HepG2 (cell line): ENCODE measurements around the gene KAT6B. TPM values are rescaled to one million over a fixed set of nuclear protein-coding genes. Genes with fewer than 3 reads are reported as not detected.

Experiments used
- EEA1 ChIP-seq: sonication (generic); formaldehyde crosslinking; IDR thresholded peaks from 2 replicates; pipeline ENCODE4 v1.5.1; 2020; ENCODE audit warnings: mild to moderate bottlenecking, missing genetic modification reagents, borderline replicate concordance
- FOXJ3 ChIP-seq: sonication (generic); formaldehyde crosslinking; IDR thresholded peaks from 2 replicates; pipeline ENCODE4 v1.4.0; 2020; ENCODE audit warnings: missing genetic modification reagents, mild to moderate bottlenecking, borderline replicate concordance
- GATA4 ChIP-seq: sonication (generic); IDR thresholded peaks from 2 replicates; pipeline ENCODE4 v1.6.1; 2016; ENCODE audit warnings: antibody characterized with exemption, low read depth, borderline replicate concordance
- HNF4A ChIP-seq: sonication (generic); formaldehyde crosslinking; IDR thresholded peaks from 2 replicates; pipeline ENCODE4 v1.4.0; 2020; ENCODE audit warnings: missing genetic modification reagents
- HOXA3 ChIP-seq: sonication (generic); formaldehyde crosslinking; IDR thresholded peaks from 2 replicates; pipeline ENCODE4 v1.5.0; 2020; ENCODE audit warnings: missing genetic modification reagents
- HOXA7 ChIP-seq: sonication (generic); formaldehyde crosslinking; IDR thresholded peaks from 2 replicates; pipeline ENCODE4 v1.8.1; 2022; ENCODE audit warnings: mild to moderate bottlenecking, missing genetic modification reagents, moderate library complexity
- JUN ChIP-seq: sonication (generic); formaldehyde crosslinking; IDR thresholded peaks from 2 replicates; pipeline ENCODE4 v1.4.0; 2020; ENCODE audit warnings: mild to moderate bottlenecking, missing genetic modification reagents
- JUND ChIP-seq: sonication (generic); formaldehyde crosslinking; IDR thresholded peaks from 2 replicates; pipeline ENCODE4 v1.8.0; 2022; ENCODE audit warnings: mild to moderate bottlenecking, missing genetic modification reagents
- MIXL1 ChIP-seq: IDR thresholded peaks from 2 replicates; pipeline ENCODE4 v1.6.1; 2016
- NFYB ChIP-seq: sonication (generic); formaldehyde crosslinking; IDR thresholded peaks from 2 replicates; pipeline ENCODE4 v1.4.0; 2020; ENCODE audit warnings: missing genetic modification reagents
- ONECUT2 ChIP-seq: sonication (generic); formaldehyde crosslinking; IDR thresholded peaks from 2 replicates; pipeline ENCODE4 v1.4.0; 2020; ENCODE audit warnings: missing genetic modification reagents
- PHF21A ChIP-seq: sonication (generic); formaldehyde crosslinking; IDR thresholded peaks from 2 replicates; pipeline ENCODE4 v1.5.0; 2020; ENCODE audit warnings: mild to moderate bottlenecking, missing genetic modification reagents
- RBM22 ChIP-seq: fragments of 200-400 bp; formaldehyde crosslinking; optimal IDR thresholded peaks from 2 replicates; pipeline ENCODE3; 2017; ENCODE audit warnings: mild to moderate bottlenecking, low read length, moderate library complexity
- SUZ12 ChIP-seq: fragments of 150-350 bp; IDR thresholded peaks from 2 replicates; pipeline ENCODE4 v1.6.1; 2014; ENCODE audit warnings: low read depth, low read length
- TCF7L2 ChIP-seq: IDR thresholded peaks from 2 replicates; pipeline ENCODE4 v1.6.1; 2011; ENCODE audit warnings: mild to moderate bottlenecking, low read depth, low read length, moderate library complexity
- ZFP36 ChIP-seq: fragments of 150-350 bp; IDR thresholded peaks from 2 replicates; pipeline ENCODE4 v1.6.1; 2018; ENCODE audit warnings: borderline replicate concordance, low read length, low read depth; ENCODE audit not compliant: partially characterized antibody
- ZNF3 ChIP-seq: IDR thresholded peaks from 2 replicates; pipeline ENCODE4 v1.7.0; 2017; ENCODE audit warnings: inconsistent platforms
- ZNF703 ChIP-seq: sonication (generic); formaldehyde crosslinking; IDR thresholded peaks from 2 replicates; pipeline ENCODE4 v1.5.1; 2020; ENCODE audit warnings: missing genetic modification reagents, mild to moderate bottlenecking, moderate library complexity, borderline replicate concordance
- ZNF746 ChIP-seq: sonication (generic); formaldehyde crosslinking; IDR thresholded peaks from 2 replicates; pipeline ENCODE4 v1.8.0; 2022; ENCODE audit warnings: mild to moderate bottlenecking, missing genetic modification reagents
- ZNF776 ChIP-seq: sonication (generic); formaldehyde crosslinking; IDR thresholded peaks from 2 replicates; pipeline ENCODE4 v1.4.0; 2020; ENCODE audit warnings: mild to moderate bottlenecking, missing genetic modification reagents
- polyA plus RNA-seq, 8 experiments: library from polyadenylated mRNA; depleted of rRNA in 3 of 8; stranded (reverse) in 7 of 8; unstranded in 1 of 8; fragments of >200 nt; fragmentation: Illumina TruSeq in 4 of 8; extraction: Trizol in 4 of 8; gene quantifications; 2 replicates each; pipeline versions ENCODE4 v1.2.1 to v1.2.3, GENCODE V29; 2011 to 2016; ENCODE audit warnings: low read depth in 4 of 8, missing spikeins in 1 of 8, mixed read lengths in 1 of 8; ENCODE audit not compliant: insufficient read depth in 1 of 8
- total RNA-seq, 5 experiments: library from RNA; depleted of rRNA; stranded (reverse); fragments of >200 nt; fragmentation: Illumina TruSeq; extraction: Trizol; gene quantifications; 2 replicates each; pipeline ENCODE4 v1.2.3, GENCODE V29; 2016; ENCODE audit warnings: low read depth in 1 of 5
- TF ChIP-seq, protein P1 (sequence below): sonication (generic); formaldehyde crosslinking; IDR thresholded peaks from 2 replicates; pipeline ENCODE4 v1.8.0; 2022; ENCODE audit warnings: mild to moderate bottlenecking, missing genetic modification reagents; ENCODE audit not compliant: insufficient replicate concordance
- TF ChIP-seq, protein P2 (sequence below): sonication (generic); formaldehyde crosslinking; IDR thresholded peaks from 2 replicates; pipeline ENCODE4 v1.4.0; 2020; ENCODE audit warnings: mild to moderate bottlenecking, low read depth, missing genetic modification reagents
- TF ChIP-seq, protein P3 (sequence below): sonication (generic); formaldehyde crosslinking; conservative IDR thresholded peaks from 2 replicates; pipeline ENCODE4 v1.4.0; 2020; ENCODE audit warnings: mild to moderate bottlenecking, missing genetic modification reagents, moderate library complexity

The KAT6B gene
- total and polyA plus RNA-seq, 2 of the 13 experiments (the other 11 are each of a cell fraction or from before 2014, with no cell fraction given) = 3.0 to 9.5 TPM

DNA sequence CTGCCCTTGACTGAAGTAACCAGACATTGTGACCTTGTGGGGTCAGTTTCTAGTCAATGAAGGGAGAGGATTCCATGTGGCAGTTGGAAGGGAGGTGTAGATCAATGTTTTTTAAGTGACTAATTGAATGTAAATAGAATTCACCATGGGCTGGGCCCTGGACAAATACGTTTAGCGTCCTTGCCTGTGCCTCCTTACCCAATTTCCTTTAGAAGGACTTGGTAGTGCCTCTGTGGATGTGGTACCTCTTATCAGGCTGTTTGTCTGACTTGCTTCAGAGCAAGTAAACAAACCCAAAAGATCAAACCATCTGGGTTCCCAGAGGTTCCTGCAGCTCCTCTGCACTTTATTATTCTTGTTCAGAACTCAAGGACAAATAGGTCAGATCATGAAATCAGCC lies 4.3 kb upstream of the KAT6B start (continued):
- TF ChIP-seq, protein P1, sequence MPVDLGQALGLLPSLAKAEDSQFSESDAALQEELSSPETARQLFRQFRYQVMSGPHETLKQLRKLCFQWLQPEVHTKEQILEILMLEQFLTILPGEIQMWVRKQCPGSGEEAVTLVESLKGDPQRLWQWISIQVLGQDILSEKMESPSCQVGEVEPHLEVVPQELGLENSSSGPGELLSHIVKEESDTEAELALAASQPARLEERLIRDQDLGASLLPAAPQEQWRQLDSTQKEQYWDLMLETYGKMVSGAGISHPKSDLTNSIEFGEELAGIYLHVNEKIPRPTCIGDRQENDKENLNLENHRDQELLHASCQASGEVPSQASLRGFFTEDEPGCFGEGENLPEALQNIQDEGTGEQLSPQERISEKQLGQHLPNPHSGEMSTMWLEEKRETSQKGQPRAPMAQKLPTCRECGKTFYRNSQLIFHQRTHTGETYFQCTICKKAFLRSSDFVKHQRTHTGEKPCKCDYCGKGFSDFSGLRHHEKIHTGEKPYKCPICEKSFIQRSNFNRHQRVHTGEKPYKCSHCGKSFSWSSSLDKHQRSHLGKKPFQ (CRISPR knock-in tag) = no peak
- peak; percentile 72; the same call in 1 of the 2 replicates for TF ChIP-seq ZNF3 (CRISPR knock-in tag)
- TF ChIP-seq HOXA3 (CRISPR knock-in tag) = peak; percentile 66
- no peak for TF ChIP-seq NFYB (CRISPR knock-in tag)
- TF ChIP-seq ZNF776 (CRISPR knock-in tag) = no peak
- no peak for TF ChIP-seq HOXA7 (CRISPR knock-in tag)
- no peak for TF ChIP-seq RBM22
- TF ChIP-seq, protein P2, sequence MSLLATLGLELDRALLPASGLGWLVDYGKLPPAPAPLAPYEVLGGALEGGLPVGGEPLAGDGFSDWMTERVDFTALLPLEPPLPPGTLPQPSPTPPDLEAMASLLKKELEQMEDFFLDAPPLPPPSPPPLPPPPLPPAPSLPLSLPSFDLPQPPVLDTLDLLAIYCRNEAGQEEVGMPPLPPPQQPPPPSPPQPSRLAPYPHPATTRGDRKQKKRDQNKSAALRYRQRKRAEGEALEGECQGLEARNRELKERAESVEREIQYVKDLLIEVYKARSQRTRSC = no peak
- TF ChIP-seq TCF7L2 = 0 out of 2 replicates have a peak, but pooled peaks have one; percentile 47
- TF ChIP-seq ZNF703 = no peak
- no peak for TF ChIP-seq SUZ12
- TF ChIP-seq ONECUT2 (CRISPR knock-in tag) = peak; percentile 83
- TF ChIP-seq JUN (CRISPR knock-in tag) = peak; percentile 73; the same call in 1 of the 2 replicates
- TF ChIP-seq EEA1 (CRISPR knock-in tag) = no peak
- TF ChIP-seq JUND (CRISPR knock-in tag) = peak; percentile 53; the same call in 1 of the 2 replicates
- TF ChIP-seq MIXL1 (CRISPR knock-in tag) = peak; percentile 89
- no peak for TF ChIP-seq ZFP36
- TF ChIP-seq GATA4 = peak; percentile 71; the same call in 1 of the 2 replicates
- peak; percentile 82; the same call in 1 of the 2 replicates for TF ChIP-seq FOXJ3
- TF ChIP-seq ZNF746 (CRISPR knock-in tag) = peak; percentile 33; the same call in 1 of the 2 replicates
- peak; percentile 74 for TF ChIP-seq HNF4A (CRISPR knock-in tag)
- TF ChIP-seq, protein P3, sequence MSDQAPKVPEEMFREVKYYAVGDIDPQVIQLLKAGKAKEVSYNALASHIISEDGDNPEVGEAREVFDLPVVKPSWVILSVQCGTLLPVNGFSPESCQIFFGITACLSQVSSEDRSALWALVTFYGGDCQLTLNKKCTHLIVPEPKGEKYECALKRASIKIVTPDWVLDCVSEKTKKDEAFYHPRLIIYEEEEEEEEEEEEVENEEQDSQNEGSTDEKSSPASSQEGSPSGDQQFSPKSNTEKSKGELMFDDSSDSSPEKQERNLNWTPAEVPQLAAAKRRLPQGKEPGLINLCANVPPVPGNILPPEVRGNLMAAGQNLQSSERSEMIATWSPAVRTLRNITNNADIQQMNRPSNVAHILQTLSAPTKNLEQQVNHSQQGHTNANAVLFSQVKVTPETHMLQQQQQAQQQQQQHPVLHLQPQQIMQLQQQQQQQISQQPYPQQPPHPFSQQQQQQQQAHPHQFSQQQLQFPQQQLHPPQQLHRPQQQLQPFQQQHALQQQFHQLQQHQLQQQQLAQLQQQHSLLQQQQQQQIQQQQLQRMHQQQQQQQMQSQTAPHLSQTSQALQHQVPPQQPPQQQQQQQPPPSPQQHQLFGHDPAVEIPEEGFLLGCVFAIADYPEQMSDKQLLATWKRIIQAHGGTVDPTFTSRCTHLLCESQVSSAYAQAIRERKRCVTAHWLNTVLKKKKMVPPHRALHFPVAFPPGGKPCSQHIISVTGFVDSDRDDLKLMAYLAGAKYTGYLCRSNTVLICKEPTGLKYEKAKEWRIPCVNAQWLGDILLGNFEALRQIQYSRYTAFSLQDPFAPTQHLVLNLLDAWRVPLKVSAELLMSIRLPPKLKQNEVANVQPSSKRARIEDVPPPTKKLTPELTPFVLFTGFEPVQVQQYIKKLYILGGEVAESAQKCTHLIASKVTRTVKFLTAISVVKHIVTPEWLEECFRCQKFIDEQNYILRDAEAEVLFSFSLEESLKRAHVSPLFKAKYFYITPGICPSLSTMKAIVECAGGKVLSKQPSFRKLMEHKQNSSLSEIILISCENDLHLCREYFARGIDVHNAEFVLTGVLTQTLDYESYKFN (CRISPR knock-in tag) = peak; percentile 88
- TF ChIP-seq PHF21A = peak; percentile 81; the same call in 1 of the 2 replicates
